BJ (cell line): ENCODE measurements around the gene TTC39C. TPM values are rescaled to one million over a fixed set of nuclear protein-coding genes. Genes with fewer than 3 reads are reported as not detected.

Source experiments
- CTCF ChIA-PET: fragments of 350-600 bp; formaldehyde crosslinking; extraction: SDS; loops from one replicate; lab custom pipeline; 2021; ENCODE audit warnings: antibody characterized with exemption, inconsistent platforms; lab: Yijun Ruan, JAX
- POLR2A ChIA-PET: fragments of 300-600 bp; sonication (Branson Sonifier 250); formaldehyde crosslinking; extraction: SDS; loops from one replicate; lab custom pipeline; 2021; ENCODE audit warnings: antibody characterized with exemption; lab: Charles Lee
- DNase-seq: peaks from one replicate; pipeline ENCODE4 v3.0.0-alpha.2; 2011; ENCODE audit warnings: low read depth
- H3K27me3 ChIP-seq: 2 replicates; pipeline ENCODE4 v1.6.0; 2011; ENCODE audit warnings: low read length; ENCODE audit not compliant: control insufficient read depth, insufficient read depth
- H3K36me3 ChIP-seq: 2 replicates; pipeline ENCODE4 v1.5.1; 2011; ENCODE audit warnings: low read length; ENCODE audit not compliant: control insufficient read depth, insufficient read depth
- H3K4me3 ChIP-seq: 2 replicates; pipeline ENCODE4 v1.5.1; 2011; ENCODE audit warnings: low read depth, mild to moderate bottlenecking, control low read depth, low read length
- CTCF ChIP-seq: IDR thresholded peaks from 2 replicates; pipeline ENCODE4 v1.5.1; 2011; ENCODE audit warnings: low read depth, mild to moderate bottlenecking, control low read depth, inconsistent platforms, low read length, moderate library complexity; ENCODE audit not compliant: insufficient read depth
- polyA minus RNA-seq: library from RNA; depleted of rRNA, polyadenylated mRNA; stranded (reverse); fragments of >200 nt; gene quantifications from 2 replicates; pipeline ENCODE4 v1.2.3, GENCODE V29; 2011; rRNA and poly(A)+ RNA removed
- polyA plus RNA-seq: library from polyadenylated mRNA; depleted of rRNA; stranded (reverse); fragments of >200 nt; gene quantifications from 2 replicates; pipeline ENCODE4 v1.2.3, GENCODE V29; 2011; rRNA removed

The TTC39C gene
- polyA plus RNA-seq (37.9 and 53.9 TPM in 2 replicates), polyA minus RNA-seq (65.3 and 69.9 TPM in 2 replicates)

GRCh38 chr18:24014062-24014985 is at the start of gene TTC39C:
Gene TTC39C, plus strand, starts transcription at chr18:24014754. Its CDS starts 118 bp downstream, at chr18:24014872.
- H3K4me3 ChIP-seq = peak within 1 kb of the TSS; percentile 94
- H3K27me3 ChIP-seq = peaks cover 4% of the 10 kb centered on the region
- ChIA-PET POLR2A (no interaction called here), CTCF (interaction anchor here (0.6 to 1.3 kb wide), 2 partner anchors 9 to 524 kb away, joined by 3 read pairs; no protein-coding TSS in a partner anchor)
- DNase-seq = no peak
- peaks cover 2% of the 10 kb centered on the region for H3K36me3 ChIP-seq
- TF ChIP-seq CTCF = no peak

GRCh38 chr18:23966909-23967308 is 47.6 kb upstream of the TTC39C start:
- no peak for TF ChIP-seq CTCF
- no peak overlapping the region for H3K4me3 ChIP-seq
- no peaks in the 10 kb centered on the region for H3K36me3 ChIP-seq
- ChIA-PET CTCF (interaction anchor here (0.9 kb wide), 1 partner anchor 14 kb away, joined by 3 read pairs; no protein-coding TSS in a partner anchor), POLR2A (no interaction called here)
- DNase-seq = no peak
- peaks cover 1% of the 10 kb centered on the region for H3K27me3 ChIP-seq

- Histone ChIP-seq H3K27me3 (peaks cover 1% of the 10 kb centered on the region), H3K4me3 (no peak overlapping the region), H3K36me3 (no peaks in the 10 kb centered on the region)
- TF ChIP-seq CTCF = no peak
- ChIA-PET POLR2A (no interaction called here), CTCF (interaction anchor here (0.9 to 1.3 kb wide), 3 partner anchors 12 to 34 kb away, joined by 3 read pairs; no protein-coding TSS in a partner anchor)
- DNase-seq = no peak
These were observed 47.0 kb upstream of the TTC39C start for GRCh38 chr18:23967321-23968089.

- Histone ChIP-seq H3K4me3 (no peak overlapping the region), H3K36me3 (no peaks in the 10 kb centered on the region), H3K27me3 (peaks cover 1% of the 10 kb centered on the region)
- POLR2A ChIA-PET = no interaction called here
- CTCF ChIA-PET = interaction anchor here (1.1 to 1.3 kb wide), 3 partner anchors 11 to 151 kb away, joined by 3 to 7 read pairs (median 3); no protein-coding TSS in a partner anchor
- TF ChIP-seq CTCF = no peak
- no peak for DNase-seq
These were observed 45.6 kb upstream of the TTC39C start for GRCh38 chr18:23968638-23969604.
